A673 (cell line): ENCODE data around the gene PRKCB. TPM values are rescaled to one million over a fixed set of nuclear protein-coding genes. Genes with fewer than 3 reads are reported as not detected.

ENCODE experiments used
- BruUV-seq: library from RNA; stranded (reverse); fragments of 400-500 nt; replicated peaks from 2 replicates; lab custom pipeline; 2021; lab: Mats Ljungman, UMichigan
- CTCF ChIA-PET: fragments of 300-600 bp; sonication (Branson Sonifier 250); formaldehyde crosslinking; loops from one replicate; lab custom pipeline; 2022; ENCODE audit warnings: antibody characterized with exemption; lab: Charles Lee
- POLR2A ChIA-PET: fragments of 300-600 bp; sonication (Branson Sonifier 250); formaldehyde crosslinking; loops from one replicate; lab custom pipeline; 2022; ENCODE audit warnings: antibody characterized with exemption; ENCODE audit not compliant: low non-redundant PET; lab: Charles Lee
- DNase-seq: peaks from one replicate; pipeline ENCODE4 v3.0.0-alpha.2; 2015; ENCODE audit warnings: low spot score
- H3K27ac ChIP-seq: fragments of 200-600 bp; sonication (generic); 2 replicates; pipeline ENCODE4 v1.5.1; 2016; ENCODE audit warnings: mixed run types, low read depth, mild to moderate bottlenecking, mixed read lengths, antibody characterized with exemption, low read length; ENCODE audit not compliant: poor library complexity, severe bottlenecking
- H3K27me3 ChIP-seq: fragments of 200-600 bp; sonication (generic); replicated peaks from 2 replicates; pipeline ENCODE4 v1.6.1; 2017; ENCODE audit warnings: mixed run types, low read depth, mild to moderate bottlenecking, mixed read lengths, antibody characterized with exemption, low read length; ENCODE audit not compliant: insufficient read depth, poor library complexity
- H3K36me3 ChIP-seq: fragments of 200-600 bp; sonication (generic); 2 replicates; pipeline ENCODE4 v1.6.1; 2016; ENCODE audit warnings: mixed run types, mild to moderate bottlenecking, mixed read lengths, antibody characterized with exemption, low read length; ENCODE audit not compliant: insufficient read depth, poor library complexity, severe bottlenecking
- H3K4me1 ChIP-seq: fragments of 200-600 bp; sonication (generic); 2 replicates; pipeline ENCODE4 v1.6.1; 2017; ENCODE audit warnings: mixed run types, mild to moderate bottlenecking, mixed read lengths, antibody characterized with exemption, low read length; ENCODE audit not compliant: insufficient read depth, poor library complexity, severe bottlenecking
- H3K4me3 ChIP-seq: fragments of 200-600 bp; sonication (generic); 2 replicates; pipeline ENCODE4 v1.5.1; 2016; ENCODE audit warnings: low read depth, mixed run types, mild to moderate bottlenecking, mixed read lengths, low read length; ENCODE audit not compliant: poor library complexity, severe bottlenecking
- H3K9me3 ChIP-seq: fragments of 200-600 bp; sonication (generic); 2 replicates; pipeline ENCODE4 v1.6.1; 2016; ENCODE audit warnings: mixed run types, low read depth, mild to moderate bottlenecking, mixed read lengths, antibody characterized with exemption, low read length; ENCODE audit not compliant: poor library complexity, severe bottlenecking
- CTCF ChIP-seq: fragments of 300-800, 200-600 bp; sonication (generic); conservative IDR thresholded peaks from 2 replicates; pipeline ENCODE4 v1.5.1; 2017; ENCODE audit warnings: low read depth, mild to moderate bottlenecking, antibody characterized with exemption, low read length, moderate library complexity, mixed read lengths
- EZH2 ChIP-seq: fragments of 200-600 bp; sonication (generic); IDR thresholded peaks from 2 replicates; pipeline ENCODE4 v1.6.1; 2017; ENCODE audit warnings: borderline replicate concordance, low read depth, mild to moderate bottlenecking, mixed read lengths, antibody characterized with exemption, low read length; ENCODE audit not compliant: poor library complexity, severe bottlenecking
- intact Hi-C: fragments of 100-400 bp; cut with micrococcal nuclease; formaldehyde crosslinking; loops from one replicate; pipeline ENCODE4 v1.10.0; 2022; ENCODE audit not compliant: unreplicated experiment
- total RNA-seq: library from RNA; stranded (reverse); gene quantifications from 2 replicates; pipeline ENCODE4 v1.2.3, GENCODE V29; 2021

PRKCB gene
- total RNA-seq, 1 experiment from 2014 or later, result 171 TPM

DNA sequence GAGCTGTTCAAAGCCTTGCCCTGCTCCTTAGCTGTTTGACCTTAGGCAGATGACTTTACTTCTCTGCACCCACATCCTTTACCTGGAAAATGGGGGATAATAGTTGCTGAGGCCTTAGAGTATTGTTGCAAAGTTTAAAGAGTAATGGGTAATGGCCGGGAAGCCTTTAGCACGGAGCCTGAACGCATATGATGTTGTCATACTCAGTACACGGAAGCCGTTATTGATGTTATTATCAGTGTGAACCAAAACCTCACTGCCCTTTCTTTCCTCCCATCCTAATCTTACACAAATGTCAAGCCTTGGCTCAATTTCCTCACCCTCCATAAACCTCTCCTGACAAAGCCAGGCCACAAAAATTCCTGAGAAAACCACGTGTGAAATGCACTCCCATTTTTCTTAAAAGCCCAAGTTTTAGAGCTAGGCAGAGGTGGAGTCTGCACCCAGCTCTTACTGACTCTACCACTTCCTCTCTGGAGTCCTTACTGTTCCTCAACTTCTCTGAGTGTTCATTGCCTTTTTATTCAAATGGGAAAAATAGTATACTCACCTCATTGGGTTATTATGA is 353.1 kb downstream of the PRKCB start:
- DNase-seq, result no peak
- TF ChIP-seq EZH2, result no peak
- TF ChIP-seq CTCF, result no peak
- Histone ChIP-seq H3K4me1 (no peaks in the 10 kb centered on the region), H3K4me3 (no peak overlapping the region), H3K36me3 (peaks cover 41% of the 10 kb centered on the region), H3K27ac (no peak overlapping the region), H3K27me3 (no peaks in the 10 kb centered on the region), H3K9me3 (no peaks in the 10 kb centered on the region)
- CTCF ChIA-PET, result no interaction called here
- intact Hi-C loops, result no loop called here
- no TSS peak for BruUV-seq
- POLR2A ChIA-PET, result no interaction called here

- ChIA-PET CTCF (interaction anchor here (0.6 kb wide), 1 partner anchor 55 kb away, joined by 5 read pairs; no protein-coding TSS in a partner anchor), POLR2A (no interaction called here)
- intact Hi-C loops, result no loop called here
- TF ChIP-seq EZH2 (no peak), CTCF (no peak)
- BruUV-seq, result no TSS peak
- H3K27me3 ChIP-seq, result no peaks in the 10 kb centered on the region
- no peak overlapping the region for H3K27ac ChIP-seq
- H3K9me3 ChIP-seq, result no peaks in the 10 kb centered on the region
- H3K4me3 ChIP-seq, result no peak overlapping the region
- DNase-seq, result peak; percentile 39
- H3K36me3 ChIP-seq, result peaks cover 35% of the 10 kb centered on the region
- H3K4me1 ChIP-seq, result no peaks in the 10 kb centered on the region
Measured at GRCh38 chr16:24189941-24190340, 354.2 kb downstream of the PRKCB start.

DNA sequence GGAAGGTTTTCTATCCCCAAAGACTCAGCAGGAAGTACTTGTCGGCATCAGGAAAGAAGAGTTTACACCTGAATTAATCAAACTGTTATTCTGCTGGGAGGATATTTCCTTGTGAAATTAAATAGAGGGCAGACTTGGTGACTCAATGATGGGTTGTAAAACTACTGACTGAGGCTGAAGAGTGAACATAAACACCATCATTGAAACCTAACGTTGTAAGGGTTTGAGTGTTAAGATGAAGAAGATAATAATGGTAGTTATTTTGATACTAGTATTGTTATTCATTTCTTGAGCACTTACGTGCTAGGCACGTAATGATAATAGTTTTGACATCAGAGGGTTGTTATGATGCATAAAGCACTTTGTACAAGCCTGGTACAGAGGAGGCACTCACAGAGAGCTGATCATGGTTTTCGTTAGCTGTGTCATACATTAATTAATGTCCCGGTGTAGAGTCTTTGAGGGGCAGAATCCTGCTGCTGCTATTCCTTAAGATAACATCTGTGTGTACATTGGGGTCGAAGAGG is 356.2 kb downstream of the PRKCB start:
- Histone ChIP-seq H3K27me3 (no peaks in the 10 kb centered on the region), H3K4me3 (no peak overlapping the region), H3K36me3 (peaks cover 22% of the 10 kb centered on the region), H3K9me3 (no peaks in the 10 kb centered on the region), H3K4me1 (no peaks in the 10 kb centered on the region), H3K27ac (no peak overlapping the region)
- ChIA-PET POLR2A (no interaction called here), CTCF (no interaction called here)
- BruUV-seq, result no TSS peak
- no peak for DNase-seq
- TF ChIP-seq CTCF, result no peak
- no peak for TF ChIP-seq EZH2
- intact Hi-C loops, result no loop called here
